ENCODE measurements around the gene UFD1.
"Not testable (repeated sequence)": the region's sequence is repeated elsewhere in the genome, so short reads cannot be mapped to it uniquely, and the experiment has no call there.

The UFD1 gene

GRCh38 chr22:19447330-19448075, 31.5 kb downstream of the UFD1 start, which contains the start of gene C22orf39:
TSS of gene C22orf39 (minus strand) at chr22:19447711. CDS start at chr22:19447688, 23 bp downstream.
- no peak for FAIRE-seq

- FAIRE-seq: no peak
Measured at GRCh38 chr22:19446603-19447329, 32.2 kb downstream of the UFD1 start.

- not testable (repeated sequence) for FAIRE-seq
Measured at GRCh38 chr22:19445279-19445982, 33.6 kb downstream of the UFD1 start.

- FAIRE-seq: no peak
Measured at GRCh38 chr22:19443544-19444211, 35.3 kb downstream of the UFD1 start.

GRCh38 chr22:19442166-19442565, 36.8 kb downstream of the UFD1 start:
- FAIRE-seq: no peak

GRCh38 chr22:19440411-19441195, 38.4 kb downstream of the UFD1 start:
- FAIRE-seq: no peak

GRCh38 chr22:19438298-19438697, 40.7 kb downstream of the UFD1 start:
- FAIRE-seq: no peak

GRCh38 chr22:19436444-19437161, 42.4 kb downstream of the UFD1 start:
- not testable (repeated sequence) for FAIRE-seq

GRCh38 chr22:19434829-19435580, 44.0 kb downstream of the UFD1 start:
- no peak for FAIRE-seq

GRCh38 chr22:19434401-19434800, 44.6 kb downstream of the UFD1 start:
- no peak for FAIRE-seq

GRCh38 chr22:19432133-19432851, 46.7 kb downstream of the UFD1 start, which contains the start of gene MRPL40:
TSS of gene MRPL40 (plus strand) at chr22:19432545. CDS start at chr22:19432555, 10 bp downstream.
- FAIRE-seq: no peak

- FAIRE-seq: no peak
Measured at GRCh38 chr22:19431649-19432132, 47.3 kb downstream of the UFD1 start, which contains the start of gene HIRA. TSS of gene HIRA (minus strand) at chr22:19431733. CDS start at chr22:19431476, 257 bp downstream.

- no peak for FAIRE-seq
Measured at GRCh38 chr22:19430890-19431541, 48.0 kb downstream of the UFD1 start.

- no peak for FAIRE-seq
Measured at GRCh38 chr22:19429950-19430889, 48.8 kb downstream of the UFD1 start.

GRCh38 chr22:19424186-19424500, 54.9 kb downstream of the UFD1 start:
- FAIRE-seq: no peak

GRCh38 chr22:19422440-19423301, 56.3 kb downstream of the UFD1 start:
- FAIRE-seq: no peak

- FAIRE-seq: no peak
Measured at GRCh38 chr22:19420321-19420720, 58.7 kb downstream of the UFD1 start.

All from colon (tissue), 2 donors.